Endothelial cell (in vitro differentiated cells): ENCODE data around the gene RASA3. TPM values are rescaled to one million over a fixed set of nuclear protein-coding genes. Genes with fewer than 3 reads are reported as not detected.
A peak's percentile ranks its signal among the peaks of the same experiment; 100 is the strongest.

ENCODE experiments used
- DNase-seq: peaks from one replicate; pipeline ENCODE4 v3.0.0; 2021; ENCODE audit warnings: low spot score
- H3K27ac Mint-ChIP-seq: one replicate; pipeline ENCODE4 v1.8.0; 2021; ENCODE audit warnings: mixed read lengths, inconsistent platforms; ENCODE audit not compliant: unreplicated experiment
- H3K27me3 Mint-ChIP-seq: one replicate; pipeline ENCODE4 v1.8.0; 2021; ENCODE audit warnings: mild to moderate bottlenecking, moderate library complexity, mixed read lengths, inconsistent platforms; ENCODE audit not compliant: unreplicated experiment
- H3K36me3 Mint-ChIP-seq: one replicate; pipeline ENCODE4 v1.8.0; 2021; ENCODE audit warnings: mild to moderate bottlenecking, low read depth, mixed read lengths, inconsistent platforms; ENCODE audit not compliant: unreplicated experiment
- H3K4me1 Mint-ChIP-seq: one replicate; pipeline ENCODE4 v1.8.0; 2021; ENCODE audit warnings: mild to moderate bottlenecking, mixed read lengths, inconsistent platforms; ENCODE audit not compliant: unreplicated experiment
- H3K4me3 Mint-ChIP-seq: one replicate; pipeline ENCODE4 v1.8.0; 2021; ENCODE audit warnings: mild to moderate bottlenecking, mixed read lengths, inconsistent platforms; ENCODE audit not compliant: unreplicated experiment
- H3K9me3 Mint-ChIP-seq: one replicate; pipeline ENCODE4 v1.8.0; 2021; ENCODE audit warnings: mixed read lengths, inconsistent platforms; ENCODE audit not compliant: unreplicated experiment
- total RNA-seq: library from RNA; stranded (reverse); fragmentation: NEBNext Ultra II Directional; extraction: Animal tissue kit (Norgen Biotek cat#: 25700); gene quantifications from one replicate; pipeline ENCODE4 v1.2.1, GENCODE V29; 2021; ENCODE audit not compliant: unreplicated experiment
- TF ChIP-seq, protein P1 (sequence below): fragments of 200-600 bp; sonication (generic); IDR thresholded peaks from one replicate; pipeline ENCODE4 v1.5.0; 2021; ENCODE audit warnings: antibody characterized with exemption; ENCODE audit not compliant: unreplicated experiment

Gene RASA3
- total RNA-seq, 1 donor from 2014 or later = 34.0 TPM

DNA sequence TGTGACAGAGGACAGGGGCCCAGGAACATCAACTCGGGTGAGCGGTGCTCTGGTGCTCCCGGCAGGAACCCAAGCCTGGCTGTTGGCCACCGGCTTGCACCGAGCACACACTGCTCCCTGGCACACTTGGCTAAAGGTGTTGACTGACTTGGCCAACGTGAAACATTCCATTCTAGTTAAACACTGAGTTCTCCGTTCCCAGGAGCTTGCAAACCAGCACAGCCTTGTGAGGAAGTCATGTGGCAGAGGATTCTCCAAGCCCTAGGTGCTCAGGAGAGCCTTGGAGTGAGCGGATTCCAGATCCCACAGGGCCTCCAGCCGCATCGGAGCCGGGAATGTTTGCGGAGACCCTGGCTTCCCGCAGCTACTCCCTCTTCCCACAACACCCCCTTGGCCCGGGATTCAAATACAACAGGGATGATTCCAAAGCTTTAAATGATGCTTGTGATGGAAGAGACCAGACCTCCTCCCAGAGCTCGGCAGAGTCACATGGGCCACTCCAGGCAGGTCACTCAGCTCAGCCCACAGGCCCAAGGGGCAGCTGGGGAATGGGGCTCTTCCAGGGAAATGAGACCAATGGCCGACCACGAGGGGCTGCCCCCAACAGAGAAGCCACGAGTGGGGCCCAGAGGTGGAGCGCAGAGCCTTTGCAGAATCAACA lies 161.5 kb downstream of the RASA3 start:
- no peak overlapping the region for H3K4me3 Mint-ChIP-seq
- H3K27ac Mint-ChIP-seq = no peak overlapping the region

GRCh38 chr13:113969973-113970611 lies 162.3 kb downstream of the RASA3 start:
- no peak for DNase-seq
- TF ChIP-seq, protein P1, sequence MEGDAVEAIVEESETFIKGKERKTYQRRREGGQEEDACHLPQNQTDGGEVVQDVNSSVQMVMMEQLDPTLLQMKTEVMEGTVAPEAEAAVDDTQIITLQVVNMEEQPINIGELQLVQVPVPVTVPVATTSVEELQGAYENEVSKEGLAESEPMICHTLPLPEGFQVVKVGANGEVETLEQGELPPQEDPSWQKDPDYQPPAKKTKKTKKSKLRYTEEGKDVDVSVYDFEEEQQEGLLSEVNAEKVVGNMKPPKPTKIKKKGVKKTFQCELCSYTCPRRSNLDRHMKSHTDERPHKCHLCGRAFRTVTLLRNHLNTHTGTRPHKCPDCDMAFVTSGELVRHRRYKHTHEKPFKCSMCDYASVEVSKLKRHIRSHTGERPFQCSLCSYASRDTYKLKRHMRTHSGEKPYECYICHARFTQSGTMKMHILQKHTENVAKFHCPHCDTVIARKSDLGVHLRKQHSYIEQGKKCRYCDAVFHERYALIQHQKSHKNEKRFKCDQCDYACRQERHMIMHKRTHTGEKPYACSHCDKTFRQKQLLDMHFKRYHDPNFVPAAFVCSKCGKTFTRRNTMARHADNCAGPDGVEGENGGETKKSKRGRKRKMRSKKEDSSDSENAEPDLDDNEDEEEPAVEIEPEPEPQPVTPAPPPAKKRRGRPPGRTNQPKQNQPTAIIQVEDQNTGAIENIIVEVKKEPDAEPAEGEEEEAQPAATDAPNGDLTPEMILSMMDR = no peak
- H3K4me1 Mint-ChIP-seq = no peaks in the 10 kb centered on the region
- no peak overlapping the region for H3K4me3 Mint-ChIP-seq
- H3K9me3 Mint-ChIP-seq = no peaks in the 10 kb centered on the region
- no peak overlapping the region for H3K27ac Mint-ChIP-seq
- H3K36me3 Mint-ChIP-seq = peaks cover 15% of the 10 kb centered on the region
- H3K27me3 Mint-ChIP-seq = peaks cover 8% of the 10 kb centered on the region

More for the DNA sequence above, 161.5 kb downstream of the RASA3 start:
- Mint-ChIP-seq H3K27me3 (peaks cover 11% of the 10 kb centered on the region), H3K9me3 (no peaks in the 10 kb centered on the region), H3K4me1 (no peaks in the 10 kb centered on the region), H3K36me3 (peaks cover 20% of the 10 kb centered on the region)
- DNase-seq = no peak
- TF ChIP-seq, protein P1 = no peak

DNA sequence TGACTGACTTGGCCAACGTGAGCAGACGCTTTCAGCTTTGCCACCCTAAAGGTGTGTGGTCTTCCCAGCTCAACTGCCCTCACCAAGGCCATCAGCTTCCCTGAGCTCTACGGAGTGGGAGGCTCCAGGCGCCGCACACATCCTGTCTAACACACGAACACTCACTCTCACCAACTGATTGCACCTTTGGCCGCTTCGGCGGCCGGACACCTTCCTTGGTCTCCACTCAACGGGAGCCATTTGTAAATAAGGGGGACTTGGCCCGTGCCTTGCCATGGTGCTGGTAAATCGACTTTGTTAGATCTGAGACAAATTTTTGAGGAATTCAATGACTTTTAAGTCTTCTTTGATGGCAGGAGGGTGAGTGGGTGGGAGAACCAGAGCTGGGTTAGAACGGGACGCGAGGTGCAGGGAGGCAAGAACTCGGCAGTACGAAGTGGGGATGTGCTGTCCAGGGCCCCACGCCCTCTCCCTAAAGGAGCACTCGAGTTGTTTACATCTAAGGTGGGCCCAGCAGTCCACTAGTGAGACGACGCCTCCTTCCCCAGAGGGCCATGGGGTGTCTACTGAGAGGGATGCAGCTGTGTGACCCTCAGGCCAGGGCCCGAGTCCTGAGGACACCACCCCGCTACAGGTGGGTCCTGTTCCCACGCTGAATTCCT lies 163.0 kb downstream of the RASA3 start:
- no peak for DNase-seq
- TF ChIP-seq, protein P1 = no peak
- Mint-ChIP-seq H3K36me3 (peaks cover 15% of the 10 kb centered on the region), H3K9me3 (no peaks in the 10 kb centered on the region), H3K4me3 (no peak overlapping the region), H3K4me1 (no peaks in the 10 kb centered on the region), H3K27me3 (peaks cover 8% of the 10 kb centered on the region), H3K27ac (no peak overlapping the region)

GRCh38 chr13:113968463-113969310 lies 163.7 kb downstream of the RASA3 start:
- DNase-seq = no peak
- TF ChIP-seq, protein P1 = no peak
- H3K36me3 Mint-ChIP-seq = peaks cover 16% of the 10 kb centered on the region
- H3K27me3 Mint-ChIP-seq = peaks cover 6% of the 10 kb centered on the region
- H3K4me3 Mint-ChIP-seq = no peak overlapping the region
- no peaks in the 10 kb centered on the region for H3K4me1 Mint-ChIP-seq
- no peaks in the 10 kb centered on the region for H3K9me3 Mint-ChIP-seq
- peak overlapping the region; percentile 53 for H3K27ac Mint-ChIP-seq
